HEK293 (cell line): ENCODE results near the gene GSN.

Experiments
- SETDB1 ChIP-seq: IDR thresholded peaks from one replicate; pipeline ENCODE4 v1.6.1; 2017; ENCODE audit warnings: mild to moderate bottlenecking, low read length, moderate library complexity, mixed read lengths; ENCODE audit not compliant: insufficient read length
- TF ChIP-seq, protein P1 (sequence below): fragments of 450-650 bp; formaldehyde crosslinking; IDR thresholded peaks from 2 replicates; pipeline ENCODE4 v1.5.1; 2016; ENCODE audit warnings: missing biosample characterization, missing genetic modification characterization

DNA sequence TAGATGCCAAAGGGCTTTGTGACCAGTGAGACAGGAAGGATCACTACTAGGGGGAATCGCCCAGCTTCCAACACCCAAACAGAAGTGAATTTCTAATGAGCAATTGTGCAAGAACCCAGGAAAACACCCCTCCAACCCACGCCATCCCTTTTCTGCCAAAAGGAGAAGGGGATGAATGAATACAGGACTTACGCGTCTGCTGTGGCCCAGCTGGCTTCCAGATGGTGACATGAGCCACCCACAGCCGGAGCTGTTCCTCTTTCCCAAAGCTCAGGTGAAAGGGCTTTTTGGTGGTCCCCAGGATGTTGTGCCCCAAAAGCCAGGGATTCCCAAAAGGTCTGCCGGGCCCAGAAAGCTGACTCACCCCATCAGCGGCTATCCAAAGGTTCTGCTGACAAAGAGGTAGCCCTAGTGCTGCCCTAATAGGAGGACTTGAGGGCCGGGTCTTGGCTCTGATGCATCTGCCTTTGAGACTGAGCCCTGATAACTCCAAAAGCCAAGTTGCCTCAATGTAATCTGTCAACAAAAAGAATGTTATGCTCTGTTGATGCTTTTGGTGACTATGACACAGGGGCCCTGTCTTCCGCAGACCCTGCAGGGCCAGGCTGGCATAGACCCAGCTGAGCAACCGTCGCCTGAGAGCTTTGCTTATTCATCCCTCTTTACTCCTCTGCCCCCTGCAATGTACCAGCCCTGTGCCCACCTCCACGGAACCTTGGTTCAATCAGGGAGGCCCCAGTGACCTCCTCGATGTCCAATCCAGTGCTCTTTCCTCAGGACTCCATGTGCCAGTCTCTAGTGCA is 14.5 kb downstream of the GSN start:
- TF ChIP-seq, protein P1, sequence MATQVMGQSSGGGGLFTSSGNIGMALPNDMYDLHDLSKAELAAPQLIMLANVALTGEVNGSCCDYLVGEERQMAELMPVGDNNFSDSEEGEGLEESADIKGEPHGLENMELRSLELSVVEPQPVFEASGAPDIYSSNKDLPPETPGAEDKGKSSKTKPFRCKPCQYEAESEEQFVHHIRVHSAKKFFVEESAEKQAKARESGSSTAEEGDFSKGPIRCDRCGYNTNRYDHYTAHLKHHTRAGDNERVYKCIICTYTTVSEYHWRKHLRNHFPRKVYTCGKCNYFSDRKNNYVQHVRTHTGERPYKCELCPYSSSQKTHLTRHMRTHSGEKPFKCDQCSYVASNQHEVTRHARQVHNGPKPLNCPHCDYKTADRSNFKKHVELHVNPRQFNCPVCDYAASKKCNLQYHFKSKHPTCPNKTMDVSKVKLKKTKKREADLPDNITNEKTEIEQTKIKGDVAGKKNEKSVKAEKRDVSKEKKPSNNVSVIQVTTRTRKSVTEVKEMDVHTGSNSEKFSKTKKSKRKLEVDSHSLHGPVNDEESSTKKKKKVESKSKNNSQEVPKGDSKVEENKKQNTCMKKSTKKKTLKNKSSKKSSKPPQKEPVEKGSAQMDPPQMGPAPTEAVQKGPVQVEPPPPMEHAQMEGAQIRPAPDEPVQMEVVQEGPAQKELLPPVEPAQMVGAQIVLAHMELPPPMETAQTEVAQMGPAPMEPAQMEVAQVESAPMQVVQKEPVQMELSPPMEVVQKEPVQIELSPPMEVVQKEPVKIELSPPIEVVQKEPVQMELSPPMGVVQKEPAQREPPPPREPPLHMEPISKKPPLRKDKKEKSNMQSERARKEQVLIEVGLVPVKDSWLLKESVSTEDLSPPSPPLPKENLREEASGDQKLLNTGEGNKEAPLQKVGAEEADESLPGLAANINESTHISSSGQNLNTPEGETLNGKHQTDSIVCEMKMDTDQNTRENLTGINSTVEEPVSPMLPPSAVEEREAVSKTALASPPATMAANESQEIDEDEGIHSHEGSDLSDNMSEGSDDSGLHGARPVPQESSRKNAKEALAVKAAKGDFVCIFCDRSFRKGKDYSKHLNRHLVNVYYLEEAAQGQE: no peak
- TF ChIP-seq SETDB1: no peak
